Hepatocyte (in vitro differentiated cells): Measurements from ENCODE around the gene RHOU.

ENCODE experiments used
- CTCF ChIP-seq: fragments of 200-600 bp; sonication (generic); IDR thresholded peaks from 2 replicates; pipeline ENCODE4 v1.5.1; 2016; ENCODE audit warnings: antibody characterized with exemption, mild to moderate bottlenecking; ENCODE audit not compliant: poor library complexity
- EZH2phosphoT487 ChIP-seq: fragments of 200-600 bp; sonication (generic); IDR thresholded peaks from one replicate; pipeline ENCODE4 v1.6.1; 2018; ENCODE audit warnings: antibody characterized with exemption, mild to moderate bottlenecking, low read depth, moderate library complexity; ENCODE audit not compliant: unreplicated experiment, severe bottlenecking

- TF ChIP-seq CTCF (no peak), EZH2phosphoT487 (no peak)
These were observed 47.6 kb downstream of the RHOU start for GRCh38 chr1:228782662-228783417.
